Esophagus squamous epithelium (tissue), 5 donors: ENCODE measurements around the gene SPINT1. TPM values are rescaled to one million over a fixed set of nuclear protein-coding genes. Genes with fewer than 3 reads are reported as not detected.

ENCODE experiments used
- DNase-seq: peaks from one replicate; lab custom pipeline; 2025; lab: John Stamatoyannopoulos, UW
- H3K27ac ChIP-seq, 4 donors: fragments of 200-600 bp; sonication (generic); one replicate each; pipeline ENCODE4 v1.5.1; 2016 to 2019; ENCODE audit warnings: mild to moderate bottlenecking in 1 of 4
- H3K27me3 ChIP-seq, 4 donors: fragments of 200-600 bp; sonication (generic); 1 replicate in 3 of 4; 2 replicates in 1 of 4; pipeline versions ENCODE4 v1.5.1 to v1.6.0; 2017 to 2021; ENCODE audit warnings: antibody characterized with exemption in 1 of 4
- H3K36me3 ChIP-seq, 3 donors: fragments of 200-600 bp; sonication (generic); one replicate each; pipeline ENCODE4 v1.5.1; 2016 to 2019
- H3K4me1 ChIP-seq, 3 donors: fragments of 200-600 bp; sonication (generic); one replicate each; pipeline ENCODE4 v1.5.1; 2017 to 2019
- H3K4me3 ChIP-seq, 4 donors: fragments of 200-600 bp; sonication (generic); 1 replicate in 3 of 4; 2 replicates in 1 of 4; pipeline ENCODE4 v1.5.1; 2016 to 2019; ENCODE audit warnings: mild to moderate bottlenecking in 2 of 4, moderate library complexity in 1 of 4
- H3K9me3 ChIP-seq, 3 donors: fragments of 200-600 bp; sonication (generic); one replicate each; pipeline ENCODE4 v1.5.1; 2016 to 2019
- POLR2A ChIP-seq, 4 donors: fragments of 450-650 bp; IDR thresholded peaks; one replicate each; pipeline ENCODE4 v1.6.1; 2017; ENCODE audit warnings: antibody characterized with exemption in 4 of 4, mild to moderate bottlenecking in 4 of 4, moderate library complexity in 3 of 4
- WGBS, 2 donors: methylation state at CpG; one replicate each; pipeline ENCODE4 v1.1.5; 2018; 5-methylcytosine and 5-hydroxymethylcytosine counted together
- intact Hi-C: fragments of 100-400 bp; cut with DNase I; formaldehyde crosslinking; loops from one replicate; pipeline ENCODE4 v1.15.0; 2022
- total RNA-seq, 4 donors: library from RNA; depleted of rRNA; stranded (reverse); fragments of >200 nt; gene quantifications; one replicate each; pipeline ENCODE4 v1.1.0, GENCODE V29; 2016
- TF ChIP-seq, protein P1 (sequence below), 6 experiments: fragments of 450-650 bp in 4 of 6; fragments of 200-600 bp in 2 of 6; sonication (generic) in 2 of 6; IDR thresholded peaks; one replicate each; pipeline ENCODE4 v1.5.1; 2016 to 2019; ENCODE audit warnings: antibody characterized with exemption in 6 of 6, mild to moderate bottlenecking in 4 of 6, moderate library complexity in 4 of 6
- donor health status: DM: yes; HTN: yes; CAD: no.

SPINT1 gene
- total RNA-seq, 4 donors from 2014 or later = 168 to 506 (median 215) TPM

DNA sequence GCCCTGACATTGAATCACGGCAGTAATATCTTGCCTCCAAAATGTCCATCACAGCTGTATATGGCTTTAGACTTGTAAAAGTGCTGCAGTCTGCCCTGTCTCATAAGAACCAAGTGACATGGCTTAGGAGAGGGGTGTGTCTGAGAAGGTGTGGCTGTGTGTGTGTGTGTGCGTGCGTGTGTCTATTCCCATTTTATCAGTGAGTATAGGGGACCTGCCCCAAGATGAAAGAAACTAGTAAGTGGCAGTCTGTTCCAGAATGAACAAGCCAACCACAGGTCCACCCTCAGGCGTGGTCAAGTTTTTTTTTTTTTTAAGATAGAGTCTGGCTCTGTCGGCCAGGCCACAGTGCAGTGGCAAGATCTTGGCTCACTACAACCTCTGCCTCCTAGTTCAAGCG lies 35.8 kb downstream of the SPINT1 start:
- Histone ChIP-seq H3K27me3 (no peaks in the 10 kb centered on the region), H3K9me3 (no peaks in the 10 kb centered on the region), H3K36me3 (no peaks in the 10 kb centered on the region), H3K4me3 (no peak overlapping the region), H3K4me1 (peaks cover 1 to 50% (median 3%) of the 10 kb centered on the region in 3 donors), H3K27ac (peak overlapping the region in 3 of 4 donors; percentile 64 to 85 (median 82))
- WGBS, 2 donors = 49 to 60% methylated on average over 6 of the region's 6 CpGs
- intact Hi-C loops = no loop called here
- TF ChIP-seq, protein P1, sequence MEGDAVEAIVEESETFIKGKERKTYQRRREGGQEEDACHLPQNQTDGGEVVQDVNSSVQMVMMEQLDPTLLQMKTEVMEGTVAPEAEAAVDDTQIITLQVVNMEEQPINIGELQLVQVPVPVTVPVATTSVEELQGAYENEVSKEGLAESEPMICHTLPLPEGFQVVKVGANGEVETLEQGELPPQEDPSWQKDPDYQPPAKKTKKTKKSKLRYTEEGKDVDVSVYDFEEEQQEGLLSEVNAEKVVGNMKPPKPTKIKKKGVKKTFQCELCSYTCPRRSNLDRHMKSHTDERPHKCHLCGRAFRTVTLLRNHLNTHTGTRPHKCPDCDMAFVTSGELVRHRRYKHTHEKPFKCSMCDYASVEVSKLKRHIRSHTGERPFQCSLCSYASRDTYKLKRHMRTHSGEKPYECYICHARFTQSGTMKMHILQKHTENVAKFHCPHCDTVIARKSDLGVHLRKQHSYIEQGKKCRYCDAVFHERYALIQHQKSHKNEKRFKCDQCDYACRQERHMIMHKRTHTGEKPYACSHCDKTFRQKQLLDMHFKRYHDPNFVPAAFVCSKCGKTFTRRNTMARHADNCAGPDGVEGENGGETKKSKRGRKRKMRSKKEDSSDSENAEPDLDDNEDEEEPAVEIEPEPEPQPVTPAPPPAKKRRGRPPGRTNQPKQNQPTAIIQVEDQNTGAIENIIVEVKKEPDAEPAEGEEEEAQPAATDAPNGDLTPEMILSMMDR (IDR thresholded peaks at IDR 0.05) = no peak
- TF ChIP-seq POLR2A (IDR thresholded peaks at IDR 0.05) = no peak
- DNase-seq = no peak

DNA sequence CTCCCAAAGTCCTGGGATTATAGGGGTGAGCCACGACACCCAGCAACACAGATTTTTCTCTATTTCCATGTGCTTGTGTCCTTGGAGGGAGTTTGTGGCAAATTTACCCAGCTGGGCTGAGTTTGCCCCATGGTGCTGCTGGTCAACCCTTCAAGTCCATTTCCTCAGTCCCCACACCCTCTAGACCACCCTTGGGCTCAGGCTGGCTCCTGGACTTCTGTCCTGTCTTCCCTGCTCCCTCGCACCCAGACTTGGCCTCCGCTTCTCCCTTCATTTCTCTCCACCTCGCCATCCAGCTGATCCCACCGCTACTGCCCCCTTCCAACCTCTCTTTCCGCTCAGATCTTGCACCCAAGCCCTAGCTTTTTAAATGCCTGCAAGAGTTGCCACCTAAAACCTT lies 37.5 kb downstream of the SPINT1 start:
- H3K9me3 ChIP-seq = no peaks in the 10 kb centered on the region
- intact Hi-C loops = no loop called here
- no peaks in the 10 kb centered on the region for H3K36me3 ChIP-seq
- H3K4me3 ChIP-seq = no peak overlapping the region
- peaks cover 0 to 33% (median 0%) of the 10 kb centered on the region in 3 donors for H3K4me1 ChIP-seq
- WGBS, 2 donors = 92 to 95% methylated on average over 6 of the region's 6 CpGs
- TF ChIP-seq, protein P1 (IDR thresholded peaks at IDR 0.05) = no peak
- TF ChIP-seq POLR2A (IDR thresholded peaks at IDR 0.05) = no peak
- H3K27ac ChIP-seq = no peak overlapping the region
- no peaks in the 10 kb centered on the region for H3K27me3 ChIP-seq
- no peak for DNase-seq

DNA sequence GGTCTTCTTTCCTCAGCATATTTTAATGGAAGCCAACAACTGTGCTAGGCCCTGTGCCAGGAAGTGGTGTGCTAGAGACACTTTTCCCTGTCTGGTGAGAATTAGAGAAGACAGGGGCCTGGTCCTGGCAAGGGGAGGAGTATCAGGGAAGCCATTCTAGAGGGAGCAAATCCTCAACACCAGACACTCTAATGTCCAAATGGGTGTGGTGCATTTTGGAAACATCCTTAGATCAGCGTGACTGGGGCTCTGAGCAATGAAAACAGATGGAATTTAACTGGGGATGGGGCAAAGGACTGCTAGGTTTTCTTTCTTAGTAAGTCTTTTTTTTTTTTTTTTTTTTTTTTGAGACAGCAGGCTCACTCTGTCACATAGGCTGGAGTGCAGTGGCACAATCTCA lies 42.7 kb downstream of the SPINT1 start:
- no peaks in the 10 kb centered on the region for H3K9me3 ChIP-seq
- H3K36me3 ChIP-seq = no peaks in the 10 kb centered on the region
- TF ChIP-seq, protein P1 (IDR thresholded peaks at IDR 0.05) = no peak
- TF ChIP-seq POLR2A (IDR thresholded peaks at IDR 0.05) = no peak
- WGBS, 2 donors = 60 to 82% methylated on average over 1 of the region's 1 CpG
- DNase-seq = no peak
- H3K4me1 ChIP-seq = peaks cover 0 to 6% (median 5%) of the 10 kb centered on the region in 3 donors
- no peak overlapping the region for H3K4me3 ChIP-seq
- H3K27me3 ChIP-seq = no peaks in the 10 kb centered on the region
- intact Hi-C loops = no loop called here
- H3K27ac ChIP-seq = no peak overlapping the region

DNA sequence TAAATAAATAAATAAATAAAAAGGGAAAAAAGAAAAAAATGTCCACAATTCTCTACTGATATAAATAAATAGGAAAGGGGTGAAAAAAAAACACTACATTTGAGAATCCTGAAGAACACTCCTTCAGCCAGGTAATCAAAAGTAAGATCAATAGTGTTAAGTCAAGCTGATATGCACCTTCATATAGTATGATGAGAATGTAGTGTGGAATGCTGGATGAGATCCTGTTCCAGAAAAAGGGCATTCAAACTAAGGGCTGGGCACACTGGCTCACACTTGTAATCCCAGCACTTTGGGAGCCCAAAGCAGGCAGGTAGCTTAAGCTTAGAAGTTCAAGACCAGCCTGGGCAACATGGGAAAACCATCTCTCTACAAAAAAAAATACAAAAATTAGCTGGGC lies 45.3 kb downstream of the SPINT1 start:
- H3K4me3 ChIP-seq = no peak overlapping the region
- H3K36me3 ChIP-seq = no peaks in the 10 kb centered on the region
- no peak overlapping the region for H3K27ac ChIP-seq
- H3K9me3 ChIP-seq = no peaks in the 10 kb centered on the region
- H3K27me3 ChIP-seq = no peaks in the 10 kb centered on the region
- intact Hi-C loops = no loop called here
- peaks cover 9 to 31% (median 12%) of the 10 kb centered on the region in 3 donors for H3K4me1 ChIP-seq
- TF ChIP-seq, protein P1 (IDR thresholded peaks at IDR 0.05) = no peak
- no peak for TF ChIP-seq POLR2A (IDR thresholded peaks at IDR 0.05)
- DNase-seq = no peak

DNA sequence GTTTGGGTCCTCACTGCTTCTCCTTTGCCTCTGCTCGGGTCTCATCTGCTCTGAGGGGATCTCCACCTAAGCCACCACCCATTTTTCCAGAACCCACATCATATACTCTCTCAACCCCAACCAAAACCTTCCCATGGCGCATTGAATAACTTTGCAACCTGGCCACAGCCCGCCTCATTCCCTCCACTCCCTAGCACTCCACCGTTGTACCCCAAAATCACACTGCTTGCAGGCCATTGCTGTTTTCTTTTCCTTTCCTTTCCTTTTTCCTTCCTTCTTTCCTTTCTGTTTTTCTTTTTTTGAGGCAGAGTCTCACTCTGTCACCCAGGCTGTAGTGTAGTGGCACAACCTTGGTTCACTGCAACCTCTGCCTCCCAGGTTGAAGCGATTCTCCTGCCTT lies 47.3 kb downstream of the SPINT1 start:
- H3K27me3 ChIP-seq = no peaks in the 10 kb centered on the region
- no peak overlapping the region for H3K4me3 ChIP-seq
- TF ChIP-seq POLR2A (IDR thresholded peaks at IDR 0.05) = no peak
- TF ChIP-seq, protein P1 (IDR thresholded peaks at IDR 0.05) = no peak
- 82 to 87% methylated on average over 5 of the region's 5 CpGs for WGBS, 2 donors
- H3K36me3 ChIP-seq = peaks cover 0 to 4% (median 0%) of the 10 kb centered on the region in 3 donors
- DNase-seq = no peak
- peak overlapping the region in 3 of 4 donors; percentile 18 to 60 (median 47) for H3K27ac ChIP-seq
- H3K9me3 ChIP-seq = no peaks in the 10 kb centered on the region
- peaks cover 19 to 46% (median 24%) of the 10 kb centered on the region in 3 donors for H3K4me1 ChIP-seq
- intact Hi-C loops = loop anchor here (5.0 kb wide), 1 partner anchor 34 kb away; no protein-coding TSS in a partner anchor
